ENCODE measurements around the gene MED13L.

Gene MED13L

GRCh38 chr12:116123451-116124258 lies 153.8 kb downstream of the MED13L start:
- peak; percentile 30 for DNase-seq

DNA sequence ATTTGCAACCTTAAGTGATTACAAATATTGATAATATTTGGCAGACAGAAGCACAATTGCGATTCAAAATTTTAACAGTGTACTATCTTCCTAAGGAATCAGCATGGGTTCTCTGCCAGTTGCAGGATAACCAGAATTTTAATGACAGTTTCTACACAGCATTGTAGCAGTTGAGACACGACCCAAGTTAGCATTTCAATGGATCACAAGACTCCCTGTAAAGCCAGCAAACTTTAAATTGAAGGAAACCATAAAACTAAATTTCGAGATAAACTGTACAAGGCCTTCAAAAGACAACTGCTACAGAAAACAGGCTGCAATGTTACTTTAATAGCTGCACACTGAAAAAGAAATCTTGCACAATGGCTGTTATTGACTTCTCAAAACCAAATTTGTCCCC lies 154.9 kb downstream of the MED13L start:
- no peak for DNase-seq

GRCh38 chr12:116121453-116121871 lies 156.0 kb downstream of the MED13L start:
- DNase-seq = peak; percentile 13

DNA sequence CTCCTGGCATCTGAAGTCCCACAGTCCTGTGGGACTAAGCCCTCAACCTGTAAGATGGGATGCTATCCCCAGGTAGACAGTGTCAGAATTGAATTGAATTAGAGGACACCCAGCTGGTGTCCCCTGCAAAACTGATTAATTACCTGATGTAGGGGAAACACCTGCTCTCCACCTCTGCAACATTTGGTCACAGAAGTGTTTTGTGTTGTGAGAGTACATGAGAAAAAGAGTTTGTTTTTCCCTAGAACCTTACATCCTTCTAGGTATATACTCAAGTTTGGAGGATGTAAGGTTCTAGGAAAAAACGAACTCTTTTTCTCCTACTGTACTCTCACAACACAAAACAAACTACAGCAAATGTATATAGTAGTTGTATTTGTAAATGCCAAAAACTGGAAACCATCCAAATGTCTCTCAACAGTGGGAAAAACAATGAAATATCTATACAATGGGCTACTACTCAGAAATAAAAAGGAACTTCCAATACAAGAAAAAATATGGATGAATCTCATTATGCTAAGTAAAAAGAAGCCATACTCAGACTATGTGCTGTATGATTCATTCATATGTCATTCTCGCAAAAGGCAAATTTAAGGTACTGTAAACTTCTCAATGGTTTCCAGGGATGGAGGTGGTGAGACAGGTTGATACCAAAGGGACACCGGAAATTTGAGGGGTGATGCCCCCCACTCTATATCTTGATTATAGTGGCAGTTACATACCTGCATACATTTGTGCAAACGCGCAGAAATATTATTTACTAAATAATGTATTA lies 160.7 kb downstream of the MED13L start:
- DNase-seq = no peak

GRCh38 chr12:116113398-116114130 lies 163.9 kb downstream of the MED13L start:
- no peak for DNase-seq

DNA sequence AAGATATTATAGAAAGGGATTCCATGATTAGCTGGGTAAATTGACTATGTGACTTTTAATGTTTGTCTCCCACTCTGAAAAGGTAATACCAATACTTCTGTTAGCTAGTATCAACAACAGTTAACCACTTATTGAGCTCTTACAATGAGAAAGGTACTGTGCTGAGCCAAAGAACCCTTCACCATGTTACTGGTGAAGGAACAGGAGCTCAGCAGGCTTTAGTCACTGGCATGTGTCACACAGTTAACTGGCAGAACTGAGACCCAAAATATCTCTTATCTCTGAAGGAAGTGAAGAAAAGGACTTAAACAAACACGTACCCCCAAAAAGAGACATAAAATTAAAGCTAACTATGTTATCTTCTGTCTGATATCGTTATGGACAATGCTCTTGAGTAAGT lies 170.6 kb downstream of the MED13L start:
- DNase-seq = no peak

DNA sequence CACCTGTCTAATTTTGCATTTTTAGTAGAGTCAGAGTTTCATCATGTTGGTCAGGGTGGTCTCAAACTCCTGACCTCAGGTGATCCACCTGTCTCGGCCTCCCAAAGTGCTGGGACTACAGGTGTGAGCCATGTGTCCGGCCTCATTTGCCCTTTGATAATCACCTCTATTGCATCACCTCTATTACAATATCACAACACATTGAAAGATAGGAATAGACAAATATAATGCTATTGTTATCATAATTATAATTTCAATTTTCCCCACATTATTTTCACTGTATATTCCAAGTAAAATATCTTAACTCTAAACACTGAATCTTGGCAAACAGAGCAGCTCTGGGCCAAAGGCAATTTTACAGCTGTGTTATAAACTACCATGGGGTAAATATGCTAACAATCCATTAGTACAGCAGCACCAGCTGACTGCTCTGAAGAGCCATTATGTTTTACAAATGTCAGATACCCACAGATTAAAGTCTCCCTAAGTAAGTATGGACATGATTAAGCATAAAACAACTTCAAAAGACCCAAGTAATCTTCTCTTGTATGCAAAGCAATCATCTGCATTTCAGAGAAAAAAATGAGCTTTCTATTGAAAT lies 173.2 kb downstream of the MED13L start:
- DNase-seq = no peak

DNA sequence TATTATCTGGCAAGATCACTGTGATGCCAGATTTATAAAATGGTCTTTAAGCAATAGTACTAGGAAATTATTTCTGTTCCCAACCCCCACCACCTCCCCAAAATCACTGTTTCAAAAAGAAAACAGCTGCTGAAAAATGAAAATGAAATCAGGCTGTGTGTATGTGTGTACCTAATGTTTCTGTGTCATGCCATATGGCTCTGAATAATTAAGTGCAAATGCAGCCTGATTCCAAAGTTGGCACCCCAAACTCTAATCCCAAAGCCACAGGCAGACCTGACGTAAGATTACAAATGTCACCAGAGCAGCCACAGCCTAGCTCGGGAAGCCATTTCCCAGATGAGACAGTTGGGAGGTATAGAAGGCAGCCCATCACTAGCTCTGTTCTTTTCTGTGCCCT lies 175.5 kb downstream of the MED13L start:
- no peak for DNase-seq

GRCh38 chr12:116099652-116100432 lies 177.7 kb downstream of the MED13L start:
- DNase-seq = no peak

DNA sequence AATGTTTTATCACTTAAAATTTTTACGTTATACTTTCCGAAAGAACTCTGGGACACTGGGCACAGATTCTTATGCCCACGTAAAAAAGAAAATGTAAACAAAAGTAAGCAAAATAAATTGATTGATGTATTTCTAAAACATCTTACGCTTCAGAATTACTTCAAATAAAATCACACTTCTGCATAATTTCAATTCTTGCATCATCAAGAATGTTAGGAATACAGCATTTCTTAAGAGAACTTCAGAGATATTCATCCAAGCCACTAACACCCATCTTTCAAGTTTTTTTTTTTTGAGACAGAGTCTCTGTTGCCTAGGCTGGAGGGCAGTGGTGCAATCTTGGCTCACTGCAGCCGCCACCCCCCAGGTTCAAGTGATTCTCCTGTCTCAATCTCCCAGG lies 180.6 kb downstream of the MED13L start:
- DNase-seq = no peak

GRCh38 chr12:116094475-116094874 lies 183.0 kb downstream of the MED13L start:
- DNase-seq = no peak

DNA sequence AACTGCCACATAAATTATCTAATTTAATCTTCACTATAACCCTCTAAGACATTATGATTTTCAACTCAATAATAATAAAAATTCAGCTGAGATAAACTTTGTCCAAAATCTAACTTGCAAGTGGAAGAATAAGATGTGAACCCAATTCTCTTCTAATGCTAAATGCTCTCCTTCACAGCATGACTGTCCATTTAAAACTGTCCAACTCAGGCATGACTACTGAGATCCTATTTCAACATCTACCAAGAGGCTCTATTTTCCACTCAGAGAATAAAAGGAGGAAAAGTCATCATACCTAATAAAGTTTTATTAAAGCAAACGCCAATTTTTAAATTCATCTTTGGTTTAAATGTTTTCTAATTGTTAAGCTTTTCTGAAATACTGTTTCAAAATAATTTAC lies 183.6 kb downstream of the MED13L start:
- no peak for DNase-seq

GRCh38 chr12:116092776-116093175 lies 184.7 kb downstream of the MED13L start:
- DNase-seq = no peak

DNA sequence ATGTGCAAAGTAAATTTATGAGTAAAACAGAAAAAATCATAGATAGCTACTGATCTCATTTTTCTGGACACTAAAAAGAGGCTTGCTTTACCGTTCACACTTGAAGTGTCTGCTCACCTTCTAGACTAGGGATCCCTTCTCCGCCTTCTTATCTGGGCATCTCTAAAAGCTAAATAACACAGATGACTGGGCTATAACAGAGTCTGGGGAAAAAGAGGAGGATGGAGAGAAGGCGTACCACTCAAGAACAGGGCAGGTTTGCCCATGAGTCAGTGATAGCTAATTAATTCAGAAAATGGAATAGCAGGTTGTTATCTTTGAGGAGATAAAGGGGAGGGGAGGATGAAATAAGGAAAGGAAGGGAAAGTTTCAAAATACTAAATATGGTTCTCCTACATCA lies 185.3 kb downstream of the MED13L start:
- DNase-seq = no peak

DNA sequence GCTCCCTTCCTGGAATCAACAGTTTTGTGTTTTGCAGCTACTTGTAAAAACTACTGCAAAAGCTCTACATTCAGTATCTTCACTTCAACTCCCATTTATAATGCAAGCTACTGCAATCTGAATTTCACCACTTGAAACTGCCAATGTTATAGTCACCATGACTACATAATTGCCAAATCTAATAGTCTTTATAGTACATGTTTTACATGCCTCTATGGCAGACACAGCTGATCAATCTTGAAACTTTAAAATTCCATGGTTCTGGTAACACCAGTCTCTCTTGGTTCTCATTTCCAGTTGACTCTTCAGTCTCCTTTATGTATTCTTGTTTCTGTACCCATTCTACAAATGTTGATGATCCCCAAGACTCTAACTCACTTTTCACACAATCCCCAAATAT lies 185.9 kb downstream of the MED13L start:
- no peak for DNase-seq

GRCh38 chr12:116090516-116090915 lies 187.0 kb downstream of the MED13L start:
- DNase-seq = no peak

- no peak for DNase-seq
These were observed 188.4 kb downstream of the MED13L start for GRCh38 chr12:116089080-116089479.

DNA sequence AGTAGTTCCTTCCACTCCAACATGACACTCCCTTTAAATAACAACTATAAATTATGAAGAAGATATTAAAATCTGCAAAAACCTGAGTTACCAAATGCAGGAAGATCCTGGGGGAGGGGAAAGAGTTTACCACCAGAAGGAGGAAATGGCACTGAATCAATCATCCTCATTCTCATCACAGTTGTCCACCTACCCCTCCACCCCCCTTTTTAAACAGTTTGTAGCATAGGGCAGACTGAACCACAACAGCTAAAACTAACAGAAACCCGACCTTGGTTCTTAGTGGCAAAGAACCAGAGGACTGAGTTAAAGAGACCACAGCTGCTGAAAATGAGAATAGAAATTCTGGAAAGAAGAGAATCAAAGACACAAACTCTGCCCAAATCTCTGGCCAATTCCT lies 189.5 kb downstream of the MED13L start:
- DNase-seq = no peak

GRCh38 chr12:116087399-116087798 lies 190.1 kb downstream of the MED13L start:
- no peak for DNase-seq

GRCh38 chr12:116080415-116080814 lies 197.1 kb downstream of the MED13L start:
- DNase-seq = no peak

DNA sequence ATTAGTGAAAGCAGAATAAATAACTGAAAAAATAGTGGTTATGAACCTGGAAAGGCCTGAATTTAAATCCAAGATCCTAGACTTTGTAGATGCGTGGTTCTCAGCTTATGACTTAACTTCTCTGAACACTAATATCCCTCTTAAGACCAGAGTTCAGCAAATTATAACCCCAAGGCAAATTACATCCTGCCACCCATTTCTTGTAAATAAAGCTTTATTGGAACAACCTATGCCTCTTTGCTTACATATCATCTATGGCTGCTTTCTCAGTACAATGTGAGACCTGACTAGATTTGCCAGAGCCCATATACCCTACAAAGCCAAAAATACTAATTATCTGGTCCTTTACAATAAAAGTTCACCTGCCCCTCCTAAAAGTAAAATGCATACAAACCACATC lies 199.1 kb downstream of the MED13L start:
- DNase-seq = no peak

- no peak for DNase-seq
These were observed 200.1 kb downstream of the MED13L start for GRCh38 chr12:116077431-116077830.
